Activated CD4-positive, alpha-beta T cell treated with anti-CD3 and anti-CD28 coated beads for 24 hours (primary cell): ENCODE measurements around the gene FBF1.

Experiments used
- DNase-seq, 2 donors: peaks; one replicate each; pipeline ENCODE4 v3.0.0-alpha.2; 2020; ENCODE audit warnings: low read depth in 2 of 2

The FBF1 gene

DNA sequence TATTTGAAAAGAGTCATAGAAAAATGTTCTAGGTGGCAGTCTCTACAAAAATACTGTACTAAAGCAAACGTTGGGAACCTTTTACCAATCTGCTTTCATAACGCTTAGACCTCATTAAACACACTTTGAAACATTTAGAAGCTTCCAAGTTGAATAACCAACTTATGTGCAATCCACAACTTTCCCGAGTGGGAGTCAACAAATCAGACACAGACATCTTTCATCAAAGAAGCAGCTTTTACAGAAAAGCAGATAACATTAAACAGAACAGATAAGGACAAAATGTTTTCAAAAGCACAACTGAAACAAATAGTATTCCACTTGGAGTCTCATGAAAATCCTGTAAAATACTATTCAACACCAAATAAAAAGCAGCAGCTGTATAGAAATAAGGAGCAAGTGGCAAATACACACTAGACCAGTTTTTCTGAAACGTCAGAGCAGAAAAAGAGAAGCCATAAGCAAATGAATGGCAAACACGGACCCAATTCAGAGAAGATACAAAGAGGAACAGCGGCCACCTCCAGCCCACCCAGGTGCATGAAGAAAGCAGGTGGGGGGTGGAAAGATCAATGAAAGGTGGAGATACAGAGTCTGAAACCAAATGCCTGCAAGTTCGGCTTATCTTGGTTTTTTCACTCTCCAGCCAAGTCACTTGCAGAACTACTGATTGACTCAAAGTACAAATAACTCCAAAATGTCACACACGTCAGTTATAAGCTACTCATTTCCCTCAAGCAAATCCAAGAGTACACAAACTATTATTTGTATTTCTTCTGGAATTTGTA is 18.4 kb upstream of the FBF1 start:
- no peak for DNase-seq

DNA sequence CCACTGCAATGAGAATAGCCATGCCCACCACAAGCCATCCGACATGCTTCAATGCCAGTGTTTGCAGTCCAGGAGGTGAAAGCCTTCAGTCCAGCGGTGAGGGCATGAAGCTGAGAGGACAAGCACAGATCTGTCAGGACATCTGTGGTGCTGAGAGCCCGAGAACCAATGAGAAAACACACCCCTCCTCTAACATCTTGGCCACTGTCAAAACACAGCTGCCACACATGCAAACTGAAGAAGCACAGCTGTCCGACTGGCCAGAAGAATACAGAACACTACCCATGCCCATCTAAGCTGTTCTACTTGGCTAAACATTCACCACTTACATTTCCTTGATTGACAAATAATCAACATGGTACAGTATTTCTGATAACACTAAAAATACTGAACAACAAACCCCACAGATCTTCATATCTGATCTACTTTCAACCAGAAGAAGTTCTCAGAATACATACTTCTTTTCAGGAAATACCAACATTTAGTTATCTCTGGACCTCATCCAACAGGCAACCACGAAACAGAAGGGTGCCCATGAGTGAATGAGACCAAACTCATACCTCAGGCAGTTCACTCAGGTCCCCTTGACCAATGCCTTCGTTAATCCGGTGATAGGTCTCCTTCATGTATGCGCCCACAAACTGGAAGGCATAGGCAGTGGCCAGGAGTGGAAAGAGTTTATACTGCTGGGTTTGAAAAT is 10.2 kb upstream of the FBF1 start:
- DNase-seq, result no peak

DNA sequence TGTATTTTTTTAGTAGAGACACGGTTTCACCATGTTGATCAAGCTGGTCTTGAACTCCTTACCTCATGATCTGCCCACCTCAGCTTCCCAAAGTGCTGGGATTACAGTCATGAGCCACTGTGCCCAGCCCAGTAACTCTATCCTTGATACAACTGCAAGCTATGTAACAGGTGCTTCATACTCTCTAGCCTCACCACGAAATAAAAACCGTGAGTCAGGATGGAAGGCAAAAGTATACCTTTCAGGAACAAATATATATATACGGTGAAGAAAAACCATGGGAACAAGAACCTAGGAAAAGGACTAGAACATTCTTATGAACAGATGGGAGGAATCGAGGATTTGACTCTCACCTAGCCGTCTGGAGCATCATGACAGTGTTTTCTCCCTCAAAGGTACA is 9.6 kb upstream of the FBF1 start:
- DNase-seq, result no peak

DNA sequence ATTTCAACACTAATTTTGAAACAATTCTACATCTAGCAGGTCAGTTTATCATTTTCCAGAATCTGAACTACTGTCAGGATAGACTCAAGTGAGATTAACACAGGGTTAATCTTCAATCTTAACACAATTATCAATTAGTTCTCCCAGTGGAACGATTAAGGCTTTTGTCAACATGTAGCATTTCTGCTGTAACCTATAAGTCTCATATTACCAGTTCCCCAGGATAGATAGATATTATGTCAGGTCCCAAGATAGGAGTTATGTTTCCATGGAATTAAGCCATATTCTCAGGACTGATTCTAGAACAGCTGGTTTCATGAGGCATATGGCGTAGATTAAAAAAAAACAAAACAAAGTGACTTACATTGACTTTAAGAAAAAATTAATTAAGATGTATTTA is 4.4 kb upstream of the FBF1 start:
- no peak for DNase-seq

DNA sequence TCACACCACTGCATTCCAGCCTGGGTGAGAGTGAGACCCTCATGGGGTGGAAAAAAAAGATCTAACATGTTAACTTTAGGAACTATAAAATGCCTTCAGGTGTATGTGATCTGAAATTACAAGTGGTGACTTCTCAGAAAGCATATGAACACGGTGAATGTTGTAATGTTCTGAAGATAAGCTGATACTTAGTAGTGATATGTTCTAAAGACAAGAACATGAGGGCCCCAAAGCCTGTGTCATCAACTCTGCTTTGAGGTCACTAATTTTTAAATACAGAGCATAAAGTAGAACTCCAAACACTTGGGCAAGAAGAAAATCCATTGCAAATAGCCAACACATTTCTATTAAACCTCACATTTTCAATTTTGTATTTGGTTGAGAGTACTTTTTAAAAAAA is 2.6 kb upstream of the FBF1 start:
- DNase-seq, result no peak

DNA sequence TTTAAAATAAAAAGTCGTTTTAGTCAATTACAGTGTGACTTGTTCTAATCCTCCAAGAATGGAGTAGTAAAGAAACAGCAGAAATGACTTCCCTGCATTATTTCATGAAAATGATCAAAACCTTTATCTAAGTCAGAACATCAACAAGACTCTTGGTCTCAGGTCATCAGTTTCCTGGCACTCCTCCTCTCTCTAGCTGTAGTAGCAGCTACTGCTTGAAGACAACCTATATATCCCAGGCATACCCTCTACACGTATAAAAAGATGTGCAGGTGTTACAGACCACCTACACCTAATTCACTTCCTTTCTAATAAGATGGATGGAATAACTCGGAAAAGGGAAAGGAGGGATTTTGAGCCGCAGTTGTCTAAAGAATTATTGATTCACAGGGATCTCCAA is 1.6 kb upstream of the FBF1 start:
- DNase-seq, result no peak

DNA sequence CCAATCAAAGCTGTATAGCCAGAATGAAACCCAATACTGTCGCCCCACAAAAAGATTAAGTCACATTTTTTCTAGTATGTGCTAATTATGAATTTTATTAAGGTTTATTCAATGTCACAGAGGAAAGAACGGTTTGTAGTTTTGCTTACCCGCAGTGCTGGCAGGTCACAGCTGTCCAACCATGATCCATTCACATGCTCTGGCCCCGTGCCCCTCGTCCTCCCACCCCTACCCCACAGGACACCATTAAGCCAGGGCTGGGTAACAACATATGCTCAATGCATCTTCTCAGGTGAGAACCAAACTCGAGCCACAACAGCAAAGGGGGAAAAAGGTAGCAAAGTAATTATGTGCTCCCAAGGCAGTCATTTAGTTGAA is 589 bp upstream of the FBF1 start:
- no peak for DNase-seq

DNA sequence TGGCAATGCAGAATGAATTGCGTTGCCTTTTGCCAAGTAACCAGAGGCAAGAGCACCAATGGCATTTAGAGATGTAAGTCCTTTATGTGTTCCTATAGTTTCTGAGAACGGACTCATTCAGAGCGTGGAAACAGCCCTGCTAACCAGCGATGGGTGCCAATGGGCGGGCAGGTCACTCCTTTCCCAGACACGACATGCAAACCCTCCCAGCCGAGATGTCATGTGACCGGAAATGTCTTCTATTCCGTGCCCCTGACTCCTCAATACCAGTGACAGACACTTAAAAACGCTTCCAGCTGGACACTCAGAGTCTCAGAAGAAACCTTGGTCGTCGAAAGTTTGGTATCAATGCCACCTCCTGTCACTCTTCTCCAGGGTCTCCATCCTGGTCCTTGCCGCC is 3.2 kb downstream of the FBF1 start:
- DNase-seq, result no peak

DNA sequence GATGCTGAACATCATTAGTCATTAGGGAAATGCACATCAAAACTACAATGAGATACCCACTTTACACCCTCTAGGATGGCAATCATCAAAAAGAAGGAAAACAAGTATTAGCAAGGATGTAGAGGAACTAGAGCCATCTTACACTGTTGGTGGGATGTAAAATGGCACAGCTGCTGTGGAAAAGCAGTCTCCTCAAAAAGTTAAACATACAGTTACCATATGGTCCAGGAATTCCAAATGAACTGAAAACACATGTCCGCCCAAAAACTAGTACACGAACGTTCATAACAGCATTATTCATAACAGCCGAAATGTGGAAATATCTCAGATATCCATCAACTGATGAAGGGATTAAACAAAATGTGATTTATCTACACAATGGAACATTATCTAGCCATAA is 7.0 kb downstream of the FBF1 start:
- DNase-seq, result no peak

DNA sequence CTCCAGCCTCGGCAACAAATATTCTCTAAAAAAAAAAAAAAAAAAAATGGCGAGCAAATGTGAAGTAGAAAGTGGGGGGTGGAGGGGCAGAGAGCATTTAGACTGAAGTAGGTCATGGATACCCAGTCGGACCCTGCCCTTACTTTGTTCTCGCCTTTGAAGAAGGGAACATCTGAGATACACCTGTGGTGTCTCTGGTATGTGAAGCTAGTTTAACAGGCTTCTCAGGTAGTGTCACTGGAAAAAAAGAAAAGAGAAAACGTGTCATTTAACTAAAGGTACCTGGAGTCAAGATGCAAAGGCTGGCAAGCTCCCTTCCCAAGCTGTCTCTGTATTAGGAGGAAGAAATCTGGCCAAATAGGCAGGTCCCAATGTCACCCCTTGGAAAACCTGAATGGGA is 8.0 kb downstream of the FBF1 start:
- no peak for DNase-seq

DNA sequence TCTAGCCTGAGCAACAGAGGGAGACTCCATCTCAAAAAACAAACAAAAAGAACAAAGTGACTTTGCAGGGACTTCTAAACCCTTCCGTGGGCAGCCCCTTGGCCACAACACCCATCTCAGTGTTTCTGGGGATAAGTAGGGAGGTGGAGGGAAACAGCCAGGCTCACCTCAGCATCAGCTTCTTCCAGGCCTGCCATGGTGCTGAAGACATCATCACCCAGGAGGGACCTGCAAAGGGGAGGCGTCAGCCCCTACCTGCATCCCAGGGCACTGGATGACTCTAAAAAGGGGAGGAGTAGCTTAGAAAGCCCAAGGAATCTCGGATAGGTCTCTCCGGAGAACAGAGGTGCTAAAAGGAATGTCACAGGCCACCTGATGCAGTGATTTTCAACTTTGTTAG is 9.8 kb downstream of the FBF1 start:
- DNase-seq, result no peak

DNA sequence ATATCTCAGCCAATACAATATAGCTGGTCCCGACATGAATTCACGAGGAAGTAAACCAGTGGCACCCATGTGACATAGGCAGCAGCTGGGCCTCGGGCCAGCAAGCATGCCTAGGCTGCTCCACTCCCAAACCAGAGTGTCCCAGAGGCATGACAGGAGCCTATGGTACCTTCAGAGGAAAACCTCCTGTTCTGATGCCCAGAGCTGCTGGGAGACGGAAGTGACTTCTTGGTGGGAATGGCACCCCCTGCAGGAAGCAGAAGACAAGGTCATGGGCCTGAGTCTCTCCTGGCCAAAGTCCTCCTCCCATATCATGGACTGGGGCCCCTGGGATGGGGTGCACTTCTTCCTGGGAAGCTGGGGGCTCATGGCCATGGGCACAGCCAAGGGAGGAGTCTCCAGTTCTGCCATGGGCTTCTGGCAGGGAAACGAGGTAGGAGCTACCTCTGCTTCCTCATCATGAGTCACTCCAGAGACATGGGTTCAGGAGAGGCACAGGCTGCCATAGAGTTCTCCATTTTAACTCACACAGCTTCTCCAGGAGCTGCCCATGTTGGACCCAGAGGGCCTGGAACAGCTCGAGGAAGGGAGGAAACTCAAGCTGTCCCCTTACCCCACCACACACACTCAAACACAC is 13.4 kb downstream of the FBF1 start:
- DNase-seq, result no peak

DNA sequence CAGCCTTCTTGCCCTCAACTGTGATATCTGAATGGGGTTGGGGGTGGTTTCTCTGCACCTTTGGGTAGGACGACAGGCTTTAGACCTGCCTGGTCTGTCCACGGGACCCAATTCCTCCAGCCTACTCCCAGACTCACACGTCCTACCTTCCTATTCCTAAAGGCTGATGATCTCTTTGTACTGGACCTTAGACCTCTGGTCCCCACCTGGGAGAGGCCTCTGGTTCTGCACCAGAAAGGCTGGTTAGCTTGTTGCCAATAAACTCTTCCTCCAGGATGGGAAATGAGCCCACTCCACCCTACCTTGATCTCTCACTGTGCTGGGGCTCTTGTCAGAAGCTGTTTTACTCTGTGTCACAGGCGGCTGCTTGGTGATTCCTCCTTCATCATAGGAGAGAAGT is 14.4 kb downstream of the FBF1 start:
- DNase-seq, result no peak

DNA sequence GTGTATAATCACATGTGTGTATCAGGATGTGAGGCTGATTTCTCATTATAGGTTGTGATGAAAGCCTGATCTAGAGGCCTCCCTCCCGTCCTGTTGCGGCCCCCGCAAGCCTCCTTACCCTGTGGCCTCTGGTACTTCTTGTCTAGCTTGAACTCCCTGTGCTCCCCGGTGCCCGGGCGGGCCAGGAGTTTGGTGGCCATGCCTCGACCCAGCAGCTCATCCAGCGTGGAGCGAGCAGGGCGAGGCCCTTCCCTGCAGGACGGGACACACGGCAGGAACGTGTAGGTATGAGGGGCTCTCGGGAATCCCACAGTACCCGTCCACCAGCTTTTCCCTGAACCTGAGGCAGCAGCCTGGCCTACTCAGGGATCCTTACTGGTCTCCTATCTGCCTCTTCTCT is 14.9 kb downstream of the FBF1 start:
- DNase-seq, result no peak

DNA sequence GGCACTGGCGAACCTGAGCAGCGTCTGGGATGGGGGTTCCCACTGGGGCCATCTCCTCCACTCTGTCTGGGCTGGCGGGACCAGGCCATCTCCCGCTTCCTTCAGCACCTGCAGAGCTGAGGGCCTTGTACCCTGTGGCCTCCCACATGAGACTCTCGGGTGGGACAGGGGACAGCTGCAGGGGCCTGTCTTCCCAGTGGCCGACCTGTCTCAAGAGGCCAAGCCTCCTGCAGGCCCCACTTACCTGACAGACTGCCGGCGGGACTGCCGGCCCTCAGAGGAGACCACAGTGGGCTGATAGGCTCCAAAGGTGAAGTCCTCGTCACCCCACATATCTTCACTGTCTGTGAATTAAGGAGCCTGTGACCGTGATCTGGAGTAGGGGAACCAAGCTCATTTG is 15.7 kb downstream of the FBF1 start:
- no peak for DNase-seq

DNA sequence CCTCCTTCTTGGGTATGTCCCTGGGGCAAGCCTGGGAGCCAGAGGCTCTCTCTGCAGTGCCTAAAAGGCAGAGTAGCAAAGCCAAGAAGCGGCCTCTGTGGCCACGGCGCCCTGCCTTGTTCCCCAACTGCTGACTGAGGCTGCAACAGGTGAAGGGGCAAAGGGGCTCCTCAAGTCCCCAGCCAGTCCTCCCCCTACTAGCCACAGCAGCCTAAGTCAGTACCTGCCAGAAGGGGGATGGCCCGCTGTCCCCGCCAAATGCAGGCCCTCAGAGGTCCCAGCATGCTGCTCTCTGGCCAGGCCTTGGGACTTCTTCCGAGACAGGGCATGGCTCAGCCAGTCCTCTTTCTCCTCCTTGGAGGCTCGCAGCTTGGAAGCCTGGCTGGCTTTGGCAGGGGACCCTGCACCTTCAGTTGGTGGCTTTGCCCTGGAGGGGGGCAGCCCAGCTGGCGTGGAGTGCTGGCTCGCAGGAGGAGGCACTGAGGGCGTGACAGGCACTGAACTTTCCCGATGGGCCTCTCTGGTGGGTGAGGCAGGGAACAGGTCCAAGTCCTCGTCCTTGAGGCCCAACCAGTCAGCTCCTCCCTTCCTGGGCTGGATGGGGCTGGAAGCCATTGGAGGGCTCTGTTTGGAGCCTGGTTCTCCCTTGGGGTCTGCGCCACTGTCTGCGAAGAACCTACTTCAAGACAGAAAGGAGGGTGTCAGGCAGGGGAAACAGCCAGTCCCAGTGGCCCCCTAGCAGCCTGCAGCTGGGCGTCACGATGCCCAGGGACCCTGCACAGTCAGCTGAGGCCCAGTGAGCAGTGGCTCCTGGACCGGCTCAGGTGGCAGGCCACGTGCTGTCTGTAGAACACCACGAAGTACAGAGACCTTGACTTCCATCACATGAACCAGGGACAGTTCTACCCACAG is 17.6 kb downstream of the FBF1 start:
- no peak for DNase-seq

DNA sequence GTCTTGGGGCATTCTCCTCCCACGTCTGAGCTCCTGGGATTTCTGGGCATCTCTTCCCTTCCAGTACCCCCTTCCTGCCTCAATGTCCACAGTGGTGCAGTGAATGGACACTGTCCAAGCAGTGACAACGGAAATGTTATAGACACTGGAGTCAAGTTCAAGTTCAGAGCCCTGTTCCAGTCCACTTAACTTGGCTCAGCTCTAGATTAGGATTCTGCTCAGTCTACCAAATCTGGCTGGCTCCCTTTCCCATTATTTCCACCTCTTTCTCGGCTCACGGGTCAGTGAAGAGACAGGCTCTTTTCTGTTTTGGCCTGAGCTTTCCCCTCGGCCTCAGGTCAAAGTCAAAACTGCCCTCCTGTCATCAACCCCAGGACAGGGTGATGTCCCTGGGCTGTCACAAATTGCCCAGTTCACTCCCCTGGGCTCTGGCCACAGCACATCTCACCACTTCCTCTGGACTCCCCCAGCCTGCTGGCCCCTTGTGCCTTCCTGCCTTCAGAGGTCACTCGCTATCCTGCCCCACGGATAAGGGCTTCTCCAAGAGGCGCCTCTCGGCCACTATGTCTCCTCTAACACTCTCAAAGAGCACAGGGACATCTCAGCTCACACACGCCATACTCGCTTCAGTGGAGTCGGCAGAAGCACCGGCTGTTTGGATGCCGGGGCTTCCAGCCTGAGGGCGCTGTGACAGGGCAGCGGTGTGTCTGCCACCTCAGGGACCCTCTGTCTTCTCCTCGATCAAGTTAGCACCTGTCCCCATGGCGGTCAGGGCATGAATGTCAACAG is 18.5 kb downstream of the FBF1 start:
- no peak for DNase-seq

DNA sequence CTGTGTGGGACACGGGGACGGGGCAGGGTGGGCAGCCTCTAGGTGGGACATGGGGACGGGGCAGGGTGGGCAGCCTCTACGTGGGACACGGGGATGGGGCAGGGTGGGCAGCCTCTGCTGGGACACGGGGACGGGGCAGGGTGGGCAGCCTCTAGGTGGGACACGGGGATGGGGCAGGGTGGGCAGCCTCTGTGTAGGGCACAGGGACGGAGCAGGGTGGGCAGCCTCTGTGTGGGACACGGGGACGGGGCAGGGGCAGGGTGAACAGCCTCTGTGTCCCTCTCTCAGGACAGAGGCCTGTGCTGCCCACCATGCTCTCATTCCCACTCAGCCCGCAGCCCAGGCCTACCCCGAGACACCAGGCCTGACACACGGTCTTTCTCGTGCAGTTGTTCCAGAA is 19.2 kb downstream of the FBF1 start:
- no peak for DNase-seq

DNA sequence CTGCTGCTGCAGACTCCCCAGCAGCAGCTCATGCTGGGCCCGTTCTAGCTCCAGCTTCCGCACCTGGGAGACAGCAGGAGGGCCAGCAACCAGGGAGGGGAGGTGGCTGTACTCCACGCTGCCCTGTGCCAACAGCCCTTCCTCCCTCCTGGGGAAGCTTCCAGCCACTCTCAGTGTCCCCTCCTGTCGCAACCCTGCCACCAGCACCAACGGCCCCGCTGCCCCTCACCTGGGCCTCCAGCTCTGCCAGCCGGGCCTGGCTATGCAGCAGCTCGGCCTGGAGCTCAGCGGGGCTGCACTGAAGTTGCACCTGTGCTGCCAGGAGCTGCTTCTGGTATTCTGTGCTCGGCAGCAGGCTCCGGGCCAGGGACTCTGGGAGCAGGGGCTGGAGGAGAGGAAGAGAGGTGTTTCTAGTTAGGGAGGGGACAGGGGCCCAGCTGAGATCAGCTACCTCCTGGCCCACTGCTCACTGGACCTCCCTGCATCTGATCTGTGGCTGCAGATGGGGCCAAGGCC is 20.7 kb downstream of the FBF1 start:
- DNase-seq, result no peak

DNA sequence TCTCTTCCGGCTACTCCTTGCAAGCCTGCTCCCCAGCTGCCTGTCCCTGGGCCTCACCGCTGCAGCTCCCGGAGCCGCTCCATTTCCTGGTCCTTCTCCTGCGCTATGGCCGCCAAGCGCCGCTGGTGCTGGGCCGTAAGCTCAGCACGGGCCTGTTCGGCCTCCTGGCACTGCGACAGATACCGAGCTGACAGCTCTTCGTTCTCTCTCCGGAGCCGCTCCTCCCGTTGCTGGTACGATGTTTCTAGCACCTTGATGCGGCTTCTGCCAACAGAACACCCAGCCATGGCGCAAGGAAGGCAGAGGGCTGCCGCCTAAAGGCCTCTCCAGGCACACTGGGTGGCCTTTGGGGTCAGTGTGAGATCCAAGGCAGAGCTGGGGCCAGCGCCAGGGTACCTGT is 21.2 kb downstream of the FBF1 start:
- no peak for DNase-seq

DNA sequence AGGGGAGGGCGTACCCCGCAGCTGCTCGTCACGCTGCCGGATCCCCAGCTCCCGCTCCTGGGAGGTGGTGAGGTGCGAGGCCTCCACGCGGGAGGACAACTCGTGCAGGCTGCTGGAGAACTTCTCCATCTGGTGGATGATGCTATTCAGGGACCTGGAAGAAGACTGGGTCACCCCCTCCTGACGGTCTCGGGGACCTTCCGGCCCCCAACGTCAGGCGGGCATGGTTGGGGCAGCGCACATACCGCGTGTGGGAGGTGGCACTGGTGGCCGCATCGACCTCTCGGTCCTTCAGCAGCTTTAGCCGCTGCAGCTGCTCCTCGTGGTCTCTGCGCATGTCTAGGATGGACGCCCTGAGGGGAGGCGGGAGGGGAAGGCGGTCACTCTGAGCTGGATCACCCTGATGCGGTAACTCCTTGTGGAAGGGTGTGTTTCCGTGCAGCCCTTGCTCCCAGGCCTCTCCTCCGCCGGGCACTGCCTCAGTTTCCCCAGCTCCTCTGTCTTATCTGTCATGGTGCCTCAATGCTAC is 22.9 kb downstream of the FBF1 start:
- no peak for DNase-seq
